Fibroblast of skin of right quadriceps (primary cell): Measurements from ENCODE around the gene MFSD12.

ENCODE experiments used
- DNase-seq: peaks from one replicate; pipeline ENCODE4 v3.0.0-alpha.2; 2013

MFSD12 gene

GRCh38 chr19:3505598-3506383 is 51.6 kb downstream of the MFSD12 start, which contains the start of gene FZR1:
FZR1 (plus strand) TSS chr19:3506311; CDS start chr19:3522990, 16,679 bp downstream.
- peak; percentile 99 for DNase-seq

DNA sequence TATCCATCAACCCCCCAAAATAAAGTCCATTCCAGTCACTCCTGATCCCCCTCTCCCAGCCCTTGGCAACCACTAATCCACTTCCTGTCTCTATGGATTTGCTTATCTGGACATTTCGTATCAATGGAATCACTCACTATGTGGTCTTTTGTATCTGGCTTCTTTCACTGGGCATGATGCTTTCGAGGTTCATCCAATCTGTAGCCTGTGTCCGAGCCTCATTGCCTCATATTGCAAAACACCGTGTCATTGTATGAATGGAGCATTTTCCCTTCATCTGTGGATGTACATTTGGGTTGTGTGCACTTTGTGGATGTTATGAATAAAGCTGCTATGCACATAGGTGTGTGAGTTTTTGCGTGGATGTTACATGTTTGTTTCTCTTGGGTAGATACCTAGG is 52.7 kb downstream of the MFSD12 start:
- no peak for DNase-seq

GRCh38 chr19:3503036-3503572 is 54.3 kb downstream of the MFSD12 start:
- DNase-seq = no peak

DNA sequence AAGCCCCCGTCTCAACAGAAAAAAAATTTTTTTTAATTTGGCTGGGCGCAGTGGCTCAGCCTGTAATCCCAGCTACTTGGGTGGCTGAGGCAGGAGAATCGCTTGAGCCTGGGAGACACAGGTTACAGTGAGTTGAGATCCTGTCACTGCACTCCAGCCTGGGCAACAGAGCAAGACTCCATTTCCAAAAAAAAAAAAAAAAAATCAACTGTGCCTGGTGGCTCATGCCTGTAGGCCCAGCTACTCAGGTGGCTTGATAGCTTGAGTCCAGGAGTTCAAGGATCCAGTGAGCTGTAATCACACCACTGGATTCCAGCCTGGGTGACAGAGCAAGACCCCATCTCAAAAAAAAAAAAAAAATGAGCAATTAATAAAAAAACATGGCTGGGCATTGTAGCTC is 55.6 kb downstream of the MFSD12 start:
- no peak for DNase-seq

GRCh38 chr19:3500429-3501101 is 56.8 kb downstream of the MFSD12 start, which contains the start of gene DOHH:
DOHH (minus strand) TSS chr19:3500674; CDS start chr19:3496814, 3,860 bp downstream.
- peak; percentile 95 for DNase-seq

GRCh38 chr19:3499738-3500428 is 57.5 kb downstream of the MFSD12 start:
- DNase-seq = no peak

- no peak for DNase-seq
Measured at GRCh38 chr19:3497757-3498520, 59.4 kb downstream of the MFSD12 start.

DNA sequence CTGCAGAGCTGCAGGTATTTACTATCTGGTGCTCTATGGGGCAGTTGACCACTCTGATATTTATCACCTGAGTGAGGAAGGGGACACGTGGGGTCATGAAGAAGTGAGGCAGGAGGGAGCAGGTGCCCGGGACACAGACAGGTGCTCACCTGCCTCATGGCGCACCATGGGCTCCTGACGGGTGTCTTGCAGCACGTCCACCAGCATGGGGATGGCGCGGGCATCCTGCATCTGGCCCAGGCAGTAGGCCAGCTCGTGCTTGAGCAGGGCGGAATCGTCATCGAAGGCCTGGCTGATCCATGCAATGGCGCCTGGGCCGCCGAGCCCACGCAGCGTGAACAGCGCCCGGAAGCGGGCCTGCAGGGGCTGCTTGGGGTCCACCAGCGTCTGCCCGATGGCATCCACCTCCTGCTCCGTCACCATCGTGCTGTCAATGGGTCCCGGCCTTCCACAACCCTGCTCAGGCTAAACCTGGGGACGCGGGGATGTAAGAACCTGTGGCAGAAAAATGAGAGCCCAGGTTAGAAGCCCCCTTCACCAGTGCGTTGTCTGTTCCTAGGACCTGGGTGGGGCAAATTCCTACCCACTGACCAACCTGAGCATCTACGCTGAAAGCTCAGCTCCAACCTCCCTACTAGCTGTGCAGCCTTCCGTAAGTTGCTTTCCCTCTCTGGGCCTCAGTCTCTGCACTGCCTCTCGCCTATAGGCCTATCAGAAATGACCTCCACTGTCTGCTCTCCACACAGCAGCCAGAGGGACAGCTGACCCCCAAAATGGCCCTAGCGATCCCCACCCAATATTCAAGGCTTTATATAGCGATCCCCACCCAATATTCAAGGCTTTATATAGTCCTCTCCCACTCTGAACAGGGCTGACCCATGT is 60.8 kb downstream of the MFSD12 start:
- DNase-seq = no peak

- no peak for DNase-seq
Measured at GRCh38 chr19:3494559-3494958, 62.8 kb downstream of the MFSD12 start.
